Mesendoderm (in vitro differentiated cells): ENCODE data around the gene FGD4.
"Not testable (repeated sequence)": the region's sequence is repeated elsewhere in the genome, so short reads cannot be mapped to it uniquely, and the experiment has no call there.

ENCODE experiments used
- DNase-seq: peaks from one replicate; pipeline ENCODE4 v3.0.0; 2013
- H2AK5ac ChIP-seq: 2 replicates; pipeline ENCODE4 v1.6.1; 2013; ENCODE audit warnings: low read length, inconsistent platforms
- H2BK120ac ChIP-seq: 2 replicates; pipeline ENCODE4 v1.6.1; 2013; ENCODE audit warnings: low read depth, mild to moderate bottlenecking, low read length, moderate library complexity, mixed read lengths
- H2BK15ac ChIP-seq: replicated peaks from 2 replicates; pipeline ENCODE4 v1.6.1; 2013; ENCODE audit warnings: low read depth, mild to moderate bottlenecking, moderate library complexity
- H2BK5ac ChIP-seq: 2 replicates; pipeline ENCODE4 v1.6.1; 2013; ENCODE audit warnings: low read length, inconsistent platforms
- H3K18ac ChIP-seq: 2 replicates; pipeline ENCODE4 v1.6.1; 2013; ENCODE audit warnings: mild to moderate bottlenecking, low read length, mixed read lengths
- H3K23ac ChIP-seq: one replicate; pipeline ENCODE4 v1.6.1; 2013; ENCODE audit warnings: low read length
- H3K27ac ChIP-seq: 2 replicates; pipeline ENCODE4 v1.5.1; 2013; ENCODE audit warnings: low read depth, mild to moderate bottlenecking, inconsistent platforms, low read length, moderate library complexity
- H3K27me3 ChIP-seq: 2 replicates; pipeline ENCODE4 v1.6.1; 2013; ENCODE audit warnings: low read length, control low read depth, mild to moderate bottlenecking, inconsistent platforms; ENCODE audit not compliant: insufficient read depth, poor library complexity
- H3K36me3 ChIP-seq: 2 replicates; pipeline ENCODE4 v1.6.1; 2013; ENCODE audit warnings: low read length, inconsistent platforms; ENCODE audit not compliant: control insufficient read depth, insufficient read depth
- H3K4ac ChIP-seq: one replicate; pipeline ENCODE4 v1.6.1; 2013; ENCODE audit warnings: low read depth, mild to moderate bottlenecking, low read length, moderate library complexity
- H3K4me1 ChIP-seq: 2 replicates; pipeline ENCODE4 v1.6.1; 2013; ENCODE audit warnings: low read depth, low read length, inconsistent platforms; ENCODE audit not compliant: control insufficient read depth
- H3K4me2 ChIP-seq: 2 replicates; pipeline ENCODE4 v1.6.1; 2013; ENCODE audit warnings: low read length
- H3K4me3 ChIP-seq: 2 replicates; pipeline ENCODE4 v1.5.1; 2013; ENCODE audit warnings: mild to moderate bottlenecking, low read length
- H3K56ac ChIP-seq: one replicate; pipeline ENCODE4 v1.6.1; 2013; ENCODE audit warnings: low read length
- H3K79me1 ChIP-seq: 2 replicates; pipeline ENCODE4 v1.6.1; 2013; ENCODE audit warnings: low read length, inconsistent platforms
- H3K79me2 ChIP-seq: 2 replicates; pipeline ENCODE4 v1.6.1; 2013; ENCODE audit warnings: mild to moderate bottlenecking, low read length; ENCODE audit not compliant: control insufficient read depth, insufficient read depth
- H3K9ac ChIP-seq: 2 replicates; pipeline ENCODE4 v1.6.1; 2013; ENCODE audit warnings: low read length, inconsistent platforms
- H4K5ac ChIP-seq: one replicate; pipeline ENCODE4 v1.6.1; 2013; ENCODE audit warnings: low read length
- H4K8ac ChIP-seq: one replicate; pipeline ENCODE4 v1.6.1; 2013; ENCODE audit warnings: low read depth, mild to moderate bottlenecking, control low read depth, low read length, moderate library complexity
- WGBS: extraction: QIAGEN DNeasy Blood & Tissue Kit; methylation state at CpG from one replicate; pipeline ENCODE4 v1.1.7; 2013; ENCODE audit warnings: low lambda C conversion rate, missing lambda C conversion rate; ENCODE audit not compliant: insufficient coverage; ENCODE audit errors: extremely low coverage; 5-methylcytosine and 5-hydroxymethylcytosine counted together

FGD4 gene

DNA sequence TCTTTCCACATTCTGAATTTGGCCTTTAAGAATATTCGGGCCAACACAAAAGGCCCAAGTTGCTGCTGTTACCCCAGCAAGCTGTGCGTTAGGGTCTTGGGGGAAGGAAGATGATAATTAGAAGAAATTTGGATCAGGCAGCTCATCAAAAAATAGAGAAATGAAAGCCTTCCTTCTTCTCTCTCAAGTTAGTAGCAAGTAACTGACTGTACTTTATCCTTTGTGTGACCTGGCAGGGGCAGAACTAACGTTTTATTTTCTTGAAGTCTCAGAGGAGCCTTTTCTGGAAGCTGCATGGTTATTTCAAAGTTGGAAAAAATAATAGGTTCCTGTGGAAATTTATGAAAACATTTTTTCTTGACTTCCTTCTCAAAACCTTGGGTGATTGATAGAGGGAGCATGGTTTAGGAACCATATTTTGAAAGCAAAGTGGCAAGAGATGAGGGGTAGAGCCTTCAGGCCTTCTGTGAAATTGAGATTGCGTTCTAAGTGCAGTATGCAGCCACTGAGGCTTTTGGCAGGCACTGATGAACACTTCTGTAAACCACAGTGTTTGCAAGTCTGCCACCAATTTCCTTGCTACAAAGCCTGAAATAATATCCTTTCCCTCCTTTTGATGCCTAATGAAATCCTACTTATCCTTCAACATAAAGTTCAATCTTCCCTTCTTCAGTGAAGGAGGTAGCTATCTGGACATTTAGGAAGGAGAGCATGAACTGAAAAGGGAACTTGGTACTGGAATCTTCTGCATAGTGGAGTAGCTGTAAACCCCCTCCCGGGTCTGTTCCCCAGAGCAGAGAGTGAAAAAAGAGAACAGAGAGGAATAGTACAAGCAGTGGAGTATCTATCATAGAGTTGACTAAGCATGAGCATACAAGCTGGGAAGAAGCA, 123.2 kb downstream of the FGD4 start:
- Histone ChIP-seq H3K56ac (no peak overlapping the region), H4K5ac (no peak overlapping the region), H3K4ac (no peak overlapping the region), H3K4me1 (no peaks in the 10 kb centered on the region), H3K18ac (peak overlapping the region; percentile 39), H3K4me3 (no peak overlapping the region), H3K79me2 (peaks cover 4% of the 10 kb centered on the region), H2AK5ac (no peak overlapping the region), H2BK15ac (no peak overlapping the region), H3K23ac (no peak overlapping the region), H3K27me3 (no peaks in the 10 kb centered on the region), H2BK5ac (no peak overlapping the region), H3K4me2 (no peak overlapping the region), H4K8ac (no peak overlapping the region), H3K9ac (no peak overlapping the region), H2BK120ac (no peak overlapping the region), H3K27ac (no peak overlapping the region), H3K36me3 (no peaks in the 10 kb centered on the region), H3K79me1 (no peaks in the 10 kb centered on the region)
- DNase-seq, result no peak
- WGBS, result no CpG with 5 or more reads among the region's 5 CpGs

DNA sequence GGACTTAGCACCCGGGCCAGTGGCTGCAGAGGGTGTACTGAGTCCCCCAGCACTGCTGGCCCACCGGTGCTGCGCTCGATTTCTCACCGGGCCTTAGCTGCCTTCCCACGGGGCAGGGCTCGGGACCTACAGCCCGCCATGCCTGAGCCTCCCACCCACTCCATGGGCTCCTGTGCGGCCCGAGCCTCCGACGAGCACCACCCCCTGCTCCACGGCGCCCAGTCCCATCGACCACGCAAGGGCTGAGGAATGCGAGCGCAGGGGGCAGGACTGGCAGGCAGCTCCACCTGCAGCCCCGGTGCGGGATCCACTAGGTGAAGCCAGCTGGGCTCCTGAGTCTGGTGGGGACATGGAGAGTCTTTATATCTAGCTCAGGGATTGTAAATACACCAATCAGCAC, 126.4 kb downstream of the FGD4 start:
- not testable (repeated sequence) for H3K4me3 ChIP-seq, H3K79me1 ChIP-seq, H4K8ac ChIP-seq, H2BK120ac ChIP-seq, H3K4ac ChIP-seq, H3K27ac ChIP-seq, H2BK15ac ChIP-seq, H3K9ac ChIP-seq, H3K79me2 ChIP-seq, H3K56ac ChIP-seq, H3K36me3 ChIP-seq, H3K4me2 ChIP-seq, H3K27me3 ChIP-seq, H4K5ac ChIP-seq, DNase-seq, H3K18ac ChIP-seq, H3K4me1 ChIP-seq, H2BK5ac ChIP-seq, H3K23ac ChIP-seq, H2AK5ac ChIP-seq
- no CpG with 5 or more reads among the region's 20 CpGs for WGBS

DNA sequence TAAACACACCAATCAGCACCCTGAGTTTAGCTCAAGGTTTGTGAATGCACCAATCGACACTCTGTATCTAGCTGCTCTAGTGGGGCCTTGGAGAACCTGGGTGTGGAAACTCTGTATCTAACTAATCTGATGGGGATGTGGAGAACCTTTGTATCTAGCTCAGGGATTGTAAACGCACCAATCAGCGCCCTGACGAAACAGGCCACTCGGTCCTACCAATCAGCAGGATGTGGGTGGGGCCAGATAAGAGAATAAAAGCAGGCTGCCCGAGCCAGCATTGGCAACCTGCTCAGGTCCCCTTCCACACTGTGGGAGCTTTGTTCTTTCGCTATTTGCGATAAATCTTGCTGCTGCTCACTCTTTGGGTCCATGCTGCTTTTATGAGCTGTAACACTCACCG, 127.0 kb downstream of the FGD4 start:
- H4K5ac ChIP-seq, H3K4me3 ChIP-seq, H3K79me2 ChIP-seq, H2BK5ac ChIP-seq, H3K36me3 ChIP-seq, H3K27me3 ChIP-seq, H3K4ac ChIP-seq, H3K4me2 ChIP-seq, H2AK5ac ChIP-seq, H3K4me1 ChIP-seq, H3K9ac ChIP-seq, H4K8ac ChIP-seq, DNase-seq, H3K79me1 ChIP-seq, H2BK120ac ChIP-seq, H3K27ac ChIP-seq, H3K18ac ChIP-seq, H2BK15ac ChIP-seq, H3K23ac ChIP-seq, H3K56ac ChIP-seq: not testable (repeated sequence)
- WGBS, result no CpG with 5 or more reads among the region's 9 CpGs

DNA sequence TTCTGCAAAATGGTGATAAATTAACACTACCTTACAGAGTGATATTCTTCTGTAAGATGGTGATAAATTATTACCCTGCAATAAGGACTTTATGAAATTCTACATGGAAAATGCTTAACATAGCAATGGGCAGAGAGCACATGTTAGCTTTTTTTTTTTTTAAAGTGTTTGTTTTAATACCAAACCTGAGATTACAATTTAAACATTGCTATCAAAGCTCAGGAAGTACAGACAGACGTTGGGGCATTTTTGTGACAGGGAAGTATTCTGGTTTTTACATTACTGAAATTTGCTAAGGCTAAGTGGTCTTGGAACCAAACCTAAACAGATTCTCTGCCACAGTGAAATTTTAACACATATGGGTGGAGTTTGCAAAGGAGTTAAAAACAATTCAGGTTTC, 133.1 kb downstream of the FGD4 start:
- H3K18ac ChIP-seq, result no peak overlapping the region
- no CpG with 5 or more reads among the region's 1 CpG for WGBS
- DNase-seq, result no peak
- no peaks in the 10 kb centered on the region for H3K27me3 ChIP-seq
- H3K79me1 ChIP-seq, result peaks cover 4% of the 10 kb centered on the region
- H3K4me3 ChIP-seq, result no peak overlapping the region
- H2AK5ac ChIP-seq, result no peak overlapping the region
- no peaks in the 10 kb centered on the region for H3K4me1 ChIP-seq
- no peak overlapping the region for H4K8ac ChIP-seq
- H2BK120ac ChIP-seq, result no peak overlapping the region
- H3K79me2 ChIP-seq, result peaks cover 3% of the 10 kb centered on the region
- H3K36me3 ChIP-seq, result no peaks in the 10 kb centered on the region
- no peak overlapping the region for H3K9ac ChIP-seq
- no peak overlapping the region for H3K4me2 ChIP-seq
- no peak overlapping the region for H2BK15ac ChIP-seq
- H3K23ac ChIP-seq, result no peak overlapping the region
- H3K27ac ChIP-seq, result no peak overlapping the region
- no peak overlapping the region for H3K56ac ChIP-seq
- no peak overlapping the region for H4K5ac ChIP-seq
- H2BK5ac ChIP-seq, result no peak overlapping the region
- H3K4ac ChIP-seq, result no peak overlapping the region

DNA sequence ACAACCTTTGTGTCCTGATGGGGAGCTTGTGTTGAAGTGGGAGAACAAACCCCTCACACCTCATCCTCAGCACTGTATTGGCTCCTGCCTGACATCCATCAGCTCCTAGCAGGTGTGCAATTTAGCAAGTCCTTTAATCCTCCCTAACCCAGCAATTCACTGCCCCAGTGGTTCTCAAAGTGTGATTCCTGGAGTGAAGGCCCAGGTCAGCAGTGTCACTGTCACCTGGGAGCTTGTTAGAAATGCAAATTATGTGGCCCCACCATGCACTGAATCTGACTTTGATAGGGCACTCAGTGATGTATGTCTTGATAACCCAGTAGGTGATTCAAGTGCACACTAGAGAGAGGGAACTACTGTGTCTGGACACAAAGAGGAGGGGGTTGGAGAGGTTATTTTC, 133.6 kb downstream of the FGD4 start:
- no peak overlapping the region for H4K8ac ChIP-seq
- H3K36me3 ChIP-seq, result no peaks in the 10 kb centered on the region
- no peak overlapping the region for H3K9ac ChIP-seq
- no peak overlapping the region for H2BK120ac ChIP-seq
- peaks cover 4% of the 10 kb centered on the region for H3K79me1 ChIP-seq
- H4K5ac ChIP-seq, result no peak overlapping the region
- H3K27me3 ChIP-seq, result no peaks in the 10 kb centered on the region
- no peak overlapping the region for H3K4ac ChIP-seq
- peaks cover 3% of the 10 kb centered on the region for H3K79me2 ChIP-seq
- H2BK5ac ChIP-seq, result no peak overlapping the region
- H3K4me3 ChIP-seq, result no peak overlapping the region
- H3K18ac ChIP-seq, result no peak overlapping the region
- H3K27ac ChIP-seq, result no peak overlapping the region
- no peak overlapping the region for H3K23ac ChIP-seq
- no peak overlapping the region for H3K4me2 ChIP-seq
- H3K4me1 ChIP-seq, result no peaks in the 10 kb centered on the region
- H2BK15ac ChIP-seq, result no peak overlapping the region
- no peak overlapping the region for H2AK5ac ChIP-seq
- peak; percentile 25 for DNase-seq
- H3K56ac ChIP-seq, result no peak overlapping the region

DNA sequence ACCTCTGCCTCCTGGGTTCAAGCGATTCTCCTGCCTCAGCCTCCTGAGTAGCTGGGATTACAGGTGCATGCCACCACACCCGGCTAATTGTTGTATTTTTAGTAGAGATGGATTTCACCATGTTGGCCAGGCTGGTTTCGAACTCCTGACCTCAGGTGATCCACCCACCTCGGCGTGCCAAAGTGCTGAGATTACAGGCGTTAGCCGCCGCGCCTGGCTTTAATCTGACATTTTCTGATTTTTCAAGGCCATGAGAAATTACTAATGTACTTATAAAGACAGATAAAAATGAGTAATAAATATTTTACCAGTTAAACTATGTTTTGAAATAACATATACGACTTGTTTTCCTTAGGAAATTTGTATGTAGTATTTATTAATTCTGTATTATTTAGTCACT, 134.1 kb downstream of the FGD4 start:
- not testable (repeated sequence) for H2BK15ac ChIP-seq, H3K27me3 ChIP-seq, H4K8ac ChIP-seq, H3K9ac ChIP-seq, H3K18ac ChIP-seq, H2BK120ac ChIP-seq, H3K27ac ChIP-seq, H4K5ac ChIP-seq, H2BK5ac ChIP-seq, H3K4ac ChIP-seq, H3K36me3 ChIP-seq, H3K4me3 ChIP-seq, H3K79me2 ChIP-seq, H3K4me1 ChIP-seq, H3K4me2 ChIP-seq, H3K23ac ChIP-seq, H3K79me1 ChIP-seq, H3K56ac ChIP-seq, DNase-seq, H2AK5ac ChIP-seq
- WGBS, result no CpG with 5 or more reads among the region's 10 CpGs
